Uterus (tissue), 4 donors: ENCODE data around the gene UVRAG. TPM values are rescaled to one million over a fixed set of nuclear protein-coding genes. Genes with fewer than 3 reads are reported as not detected.

Experiments
- DNase-seq, 2 donors: peaks; one replicate each; pipeline ENCODE4 v3.0.0-alpha.2; 2019 to 2020
- H3K27ac ChIP-seq, 2 donors: fragments of 200-600 bp; sonication (generic); 1 replicate in 1 of 2; 2 replicates in 1 of 2; pipeline ENCODE4 v1.5.1; 2016 to 2018
- H3K27me3 ChIP-seq, 2 donors: fragments of 200-600 bp; sonication (generic); one replicate each; pipeline ENCODE4 v1.5.1; 2018 to 2019; ENCODE audit warnings: control low read depth in 1 of 2
- H3K36me3 ChIP-seq, 2 donors: fragments of 200-600 bp; sonication (generic); one replicate each; pipeline ENCODE4 v1.5.1; 2019; ENCODE audit warnings: control low read depth in 1 of 2
- H3K4me1 ChIP-seq, 2 donors: fragments of 200-600 bp; sonication (generic); one replicate each; pipeline ENCODE4 v1.5.1; 2018 to 2019; ENCODE audit warnings: control low read depth in 1 of 2
- H3K4me3 ChIP-seq, 2 donors: fragments of 200-600 bp; sonication (generic); 1 replicate in 1 of 2; 2 replicates in 1 of 2; pipeline ENCODE4 v1.5.1; 2018 to 2019; ENCODE audit warnings: mild to moderate bottlenecking in 1 of 2
- H3K9me3 ChIP-seq, 2 donors: fragments of 200-600 bp; sonication (generic); one replicate each; pipeline ENCODE4 v1.5.1; 2019; ENCODE audit warnings: control low read depth in 1 of 2
- CTCF ChIP-seq, 4 experiments: fragments of 200-600 bp in 2 of 4; fragments of 450-650 bp in 2 of 4; sonication (generic) in 2 of 4; IDR thresholded peaks; one replicate each; pipeline ENCODE4 v1.5.1; 2016 to 2019; ENCODE audit warnings: antibody characterized with exemption in 4 of 4, mild to moderate bottlenecking in 2 of 4, moderate library complexity in 1 of 4
- POLR2A ChIP-seq, 2 donors: fragments of 450-650 bp; IDR thresholded peaks; one replicate each; pipeline ENCODE4 v1.6.1; 2016; ENCODE audit warnings: antibody characterized with exemption in 2 of 2, mild to moderate bottlenecking in 1 of 2, moderate library complexity in 1 of 2
- intact Hi-C: fragments of 100-400 bp; cut with DNase I; formaldehyde crosslinking; loops from one replicate; pipeline ENCODE4 v1.15.1; 2023; ENCODE audit warnings: low total_unique reads
- total RNA-seq, 4 donors: library from RNA; depleted of rRNA in 3 of 4; stranded (reverse); fragments of >200 nt in 3 of 4; gene quantifications; one replicate each; pipeline versions ENCODE4 v1.1.0 to v1.2.4, GENCODE V29; 2014 to 2023
- donor health status: DM: yes; HTN: yes; CAD: no.

The UVRAG gene
- total RNA-seq, 4 donors from 2014 or later = 14.9 to 42.9 (median 26.4) TPM

GRCh38 chr11:75884321-75884720, 69.3 kb downstream of the UVRAG start:
- no peaks in the 10 kb centered on the region for H3K9me3 ChIP-seq
- TF ChIP-seq POLR2A (IDR thresholded peaks at IDR 0.05) = no peak
- TF ChIP-seq CTCF (IDR thresholded peaks at IDR 0.05) = no peak
- H3K4me1 ChIP-seq = no peaks in the 10 kb centered on the region
- H3K36me3 ChIP-seq = no peaks in the 10 kb centered on the region
- no peaks in the 10 kb centered on the region for H3K27me3 ChIP-seq
- H3K4me3 ChIP-seq = no peak overlapping the region
- no peak overlapping the region for H3K27ac ChIP-seq
- no peak for DNase-seq
- intact Hi-C loops = no loop called here

- no peaks in the 10 kb centered on the region for H3K4me1 ChIP-seq
- no peak overlapping the region for H3K4me3 ChIP-seq
- no peak for DNase-seq
- no peak for TF ChIP-seq CTCF (IDR thresholded peaks at IDR 0.05)
- H3K27ac ChIP-seq = no peak overlapping the region
- H3K9me3 ChIP-seq = no peaks in the 10 kb centered on the region
- H3K36me3 ChIP-seq = no peaks in the 10 kb centered on the region
- intact Hi-C loops = no loop called here
- H3K27me3 ChIP-seq = no peaks in the 10 kb centered on the region
Measured at GRCh38 chr11:75888416-75888815, 73.4 kb downstream of the UVRAG start.

- no peaks in the 10 kb centered on the region for H3K9me3 ChIP-seq
- H3K36me3 ChIP-seq = no peaks in the 10 kb centered on the region
- TF ChIP-seq POLR2A (IDR thresholded peaks at IDR 0.05) (no peak), CTCF (IDR thresholded peaks at IDR 0.05) (no peak)
- intact Hi-C loops = loop anchor here (5.0 kb wide), 1 partner anchor 260 kb away; no protein-coding TSS in a partner anchor
- H3K4me1 ChIP-seq = no peaks in the 10 kb centered on the region
- H3K4me3 ChIP-seq = no peak overlapping the region
- H3K27me3 ChIP-seq = no peaks in the 10 kb centered on the region
- DNase-seq = no peak
- H3K27ac ChIP-seq = no peak overlapping the region
Measured at GRCh38 chr11:75891947-75892739, 77.1 kb downstream of the UVRAG start.

- H3K4me1 ChIP-seq = no peaks in the 10 kb centered on the region
- no peaks in the 10 kb centered on the region for H3K27me3 ChIP-seq
- intact Hi-C loops = loop anchor here (5.0 kb wide), 1 partner anchor 259 kb away; no protein-coding TSS in a partner anchor
- H3K9me3 ChIP-seq = no peaks in the 10 kb centered on the region
- no peak overlapping the region for H3K27ac ChIP-seq
- no peaks in the 10 kb centered on the region for H3K36me3 ChIP-seq
- TF ChIP-seq POLR2A (IDR thresholded peaks at IDR 0.05) (no peak), CTCF (IDR thresholded peaks at IDR 0.05) (no peak)
- DNase-seq = no peak
- no peak overlapping the region for H3K4me3 ChIP-seq
Measured at GRCh38 chr11:75893251-75893650, 78.2 kb downstream of the UVRAG start.

GRCh38 chr11:75894036-75894585, 79.1 kb downstream of the UVRAG start:
- no peak for TF ChIP-seq POLR2A (IDR thresholded peaks at IDR 0.05)
- TF ChIP-seq CTCF (IDR thresholded peaks at IDR 0.05) = no peak
- intact Hi-C loops = loop anchor here (5.0 kb wide), 1 partner anchor 258 kb away; no protein-coding TSS in a partner anchor
- no peak for DNase-seq

More at GRCh38 chr11:75894036-75894585, 79.1 kb downstream of the UVRAG start:
- H3K27me3 ChIP-seq = no peaks in the 10 kb centered on the region
- no peak overlapping the region for H3K4me3 ChIP-seq
- no peaks in the 10 kb centered on the region for H3K36me3 ChIP-seq
- H3K27ac ChIP-seq = no peak overlapping the region
- H3K9me3 ChIP-seq = no peaks in the 10 kb centered on the region
- no peaks in the 10 kb centered on the region for H3K4me1 ChIP-seq
